Measurements from ENCODE around the gene HOXA5.

The HOXA5 gene

DNA sequence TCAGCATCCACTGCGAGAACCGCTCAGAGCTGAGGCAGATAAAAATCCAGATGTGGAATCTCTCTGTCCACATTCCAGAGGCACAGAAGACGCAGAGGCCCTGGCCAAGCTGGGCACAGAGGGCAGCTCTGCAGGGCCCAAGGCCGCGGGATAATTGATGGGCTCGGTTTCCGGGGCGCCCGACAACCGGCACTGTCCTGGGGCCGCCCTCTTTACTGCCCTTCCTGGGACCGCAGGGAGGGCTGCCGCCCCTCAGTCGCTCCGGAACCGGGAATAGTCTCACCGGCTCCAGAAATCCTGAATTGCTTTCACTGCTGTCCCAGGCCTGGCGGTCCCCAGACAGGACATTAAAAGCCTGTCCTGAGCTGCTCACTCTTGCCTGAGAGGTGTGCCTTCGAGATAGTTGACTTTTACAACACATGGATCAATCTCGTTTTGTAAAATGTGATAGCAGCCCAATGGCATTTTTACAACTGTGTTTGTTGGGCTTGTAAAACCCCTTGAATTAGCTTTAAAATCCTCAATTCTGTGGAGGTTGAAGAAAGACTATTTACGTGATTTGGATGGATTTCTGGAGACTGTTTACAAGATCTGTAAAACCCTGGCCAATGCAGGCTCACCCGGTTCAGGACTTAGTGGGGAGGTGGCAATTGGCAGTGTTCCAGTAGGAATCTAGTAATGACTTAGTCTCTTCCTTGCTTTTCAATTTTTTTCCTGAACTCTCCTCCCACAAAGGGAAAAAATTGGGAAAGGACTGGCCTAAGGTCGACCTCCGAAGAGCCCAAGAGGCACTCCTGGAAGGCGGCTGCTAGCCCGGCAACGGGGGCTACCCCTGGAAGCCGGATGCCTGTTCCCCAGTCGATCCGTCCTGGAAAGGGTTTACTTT lies 5.5 kb upstream of the HOXA5 start:
- Histone ChIP-seq H3K9me3 (no peaks in the 10 kb centered on the region), H3K4me3 (peak overlapping the region; percentile 58), H3K4me1 (peaks cover 20% of the 10 kb centered on the region), H3K36me3 (replicated peaks) (peaks cover 35% of the 10 kb centered on the region), H3K27me3 (ENCODE audit: low read depth) (no peaks in the 10 kb centered on the region)
- DNase-seq (ENCODE audit: low spot score in 2 of 2), result peak; percentile 63
- in situ Hi-C loops (cut with MboI; ENCODE audit: low sequenced_read_pairs), result no loop called here

DNA sequence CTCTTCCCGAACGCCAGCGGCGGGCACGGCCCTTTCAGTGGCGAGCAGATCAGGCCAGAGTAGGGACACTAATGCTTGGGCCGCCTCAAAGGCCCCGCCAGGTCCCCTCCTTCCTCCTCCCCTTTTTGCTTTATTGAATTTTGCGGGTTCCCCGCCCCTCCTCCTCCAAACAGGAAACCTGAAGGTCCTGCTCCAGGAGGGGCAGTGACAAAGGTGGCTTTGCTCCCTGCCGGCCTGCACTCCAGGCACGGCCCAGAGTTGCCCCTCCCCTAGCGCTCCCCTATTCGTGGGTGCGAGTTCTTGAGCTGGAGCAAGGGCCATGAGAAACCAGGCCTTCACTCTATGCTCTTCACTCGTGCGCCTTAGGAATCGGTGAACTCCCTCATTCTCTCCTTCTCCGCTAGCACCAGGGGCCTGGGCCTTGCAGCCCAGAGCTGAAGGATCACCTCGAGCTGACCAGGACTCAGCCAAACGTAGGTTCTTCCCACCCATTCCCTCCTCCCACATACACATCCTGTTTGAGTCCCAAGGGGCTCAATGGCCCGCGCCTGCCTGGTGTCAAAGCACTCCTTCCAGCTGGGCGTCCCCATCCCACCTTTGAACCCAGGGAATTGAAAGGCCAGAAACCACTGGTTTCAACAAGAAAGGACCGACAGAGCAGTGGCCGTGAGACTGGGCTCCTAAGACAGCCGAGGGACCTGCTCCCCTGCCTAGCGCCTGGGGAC lies 4.7 kb upstream of the HOXA5 start:
- Histone ChIP-seq H3K4me3 (peak overlapping the region; percentile 58), H3K36me3 (replicated peaks) (peaks cover 43% of the 10 kb centered on the region), H3K4me1 (peaks cover 16% of the 10 kb centered on the region), H3K9me3 (no peaks in the 10 kb centered on the region), H3K27me3 (ENCODE audit: low read depth) (no peaks in the 10 kb centered on the region)
- DNase-seq (ENCODE audit: low spot score in 2 of 2), result peak in 1 of 2 experiments; percentile 21
- in situ Hi-C loops (cut with MboI; ENCODE audit: low sequenced_read_pairs), result no loop called here

DNA sequence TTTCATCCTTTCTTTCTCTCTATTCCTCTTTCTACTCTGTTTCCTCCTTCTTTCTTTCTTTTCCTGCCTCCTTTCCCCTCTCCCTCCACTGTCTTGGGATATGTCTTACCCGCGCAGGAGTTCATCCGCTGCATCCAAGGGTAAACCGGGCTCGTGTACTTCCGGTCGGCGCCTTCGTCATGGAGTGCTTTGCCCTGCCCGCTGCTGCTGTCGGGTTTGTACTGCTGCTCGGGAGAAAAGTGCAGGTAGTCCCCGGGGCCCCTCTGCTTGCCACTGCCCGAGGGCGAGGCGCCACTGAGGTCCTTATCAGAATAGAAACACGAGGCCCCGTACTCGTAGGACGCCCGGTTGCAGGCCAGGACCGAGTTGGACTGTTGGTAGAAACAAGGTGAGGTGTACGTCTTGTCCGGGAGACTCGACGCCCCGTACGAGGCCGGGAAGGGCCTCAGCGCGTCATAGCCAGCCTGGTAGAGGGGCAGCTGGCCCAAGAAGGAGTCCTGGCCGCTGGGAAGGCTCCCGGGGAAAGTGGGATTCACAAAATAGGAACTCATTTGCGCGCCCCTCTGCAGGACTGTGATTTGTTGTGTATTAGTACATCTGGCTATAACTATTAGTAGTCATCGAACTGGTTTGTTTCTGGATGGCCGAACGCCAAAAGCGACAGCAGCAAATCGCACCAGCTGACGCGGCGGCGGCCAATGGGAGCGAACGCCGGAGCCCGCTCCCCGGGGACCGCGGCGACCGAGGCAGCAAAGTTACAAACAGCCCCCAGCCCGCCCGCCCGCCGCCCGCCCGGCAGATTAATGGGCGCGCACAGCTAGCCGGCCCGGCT lies 3.9 kb upstream of the HOXA5 start, which contains the start of gene HOXA6:
Gene HOXA6, minus strand, starts transcription at position 576 of the 832 bp plus-strand sequence. Its CDS starts 25 bp downstream, at position 551.
- peak within 1 kb of the TSS; percentile 58 for H3K4me3 ChIP-seq
- H3K36me3 ChIP-seq (replicated peaks), result peaks cover 43% of the 10 kb centered on the region
- no peaks in the 10 kb centered on the region for H3K27me3 ChIP-seq (ENCODE audit: low read depth)
- H3K4me1 ChIP-seq, result peaks cover 9% of the 10 kb centered on the region
- no peak for DNase-seq (ENCODE audit: low spot score in 2 of 2)
- in situ Hi-C loops (cut with MboI; ENCODE audit: low sequenced_read_pairs), result no loop called here
- no peaks in the 10 kb centered on the region for H3K9me3 ChIP-seq

DNA sequence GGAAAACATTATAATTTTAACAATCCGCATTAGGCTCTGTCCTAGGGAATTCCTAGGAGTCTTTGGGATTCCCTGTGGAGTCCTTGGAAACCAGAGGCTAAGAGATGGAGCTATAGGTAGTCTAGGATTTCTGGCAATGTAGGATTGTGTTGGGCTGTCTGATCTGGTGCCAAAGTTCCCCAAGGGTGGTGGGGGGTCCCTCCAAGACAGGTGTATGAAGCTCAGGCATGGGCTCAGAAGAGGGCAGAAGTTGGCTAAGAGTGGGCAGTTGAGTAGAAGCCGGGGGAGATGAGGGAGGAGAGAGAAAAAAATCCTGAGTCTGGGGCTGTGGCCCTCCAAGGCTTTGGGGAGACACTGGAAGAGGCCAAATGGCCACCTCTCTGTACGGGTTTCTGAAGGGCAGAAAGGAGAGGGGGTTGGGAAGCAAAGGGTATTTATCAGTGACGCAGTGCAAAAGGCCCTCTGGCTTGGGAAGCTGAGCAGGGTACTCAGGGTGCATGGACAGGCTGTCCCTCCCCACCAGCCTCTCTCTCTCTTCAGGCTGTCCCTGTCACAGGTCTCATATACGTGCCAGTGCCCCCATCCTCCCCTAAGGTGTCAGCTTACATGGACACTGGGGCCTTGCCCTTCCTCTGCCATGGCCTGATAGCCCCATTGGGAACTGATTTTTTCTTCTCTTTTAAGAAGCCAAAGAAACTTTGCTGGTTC lies 3.2 kb upstream of the HOXA5 start:
- DNase-seq (ENCODE audit: low spot score in 2 of 2), result no peak
- in situ Hi-C loops (cut with MboI; ENCODE audit: low sequenced_read_pairs), result no loop called here
- Histone ChIP-seq H3K4me3 (no peak overlapping the region), H3K27me3 (ENCODE audit: low read depth) (no peaks in the 10 kb centered on the region), H3K4me1 (peaks cover 9% of the 10 kb centered on the region), H3K36me3 (replicated peaks) (peaks cover 47% of the 10 kb centered on the region), H3K9me3 (no peaks in the 10 kb centered on the region)

DNA sequence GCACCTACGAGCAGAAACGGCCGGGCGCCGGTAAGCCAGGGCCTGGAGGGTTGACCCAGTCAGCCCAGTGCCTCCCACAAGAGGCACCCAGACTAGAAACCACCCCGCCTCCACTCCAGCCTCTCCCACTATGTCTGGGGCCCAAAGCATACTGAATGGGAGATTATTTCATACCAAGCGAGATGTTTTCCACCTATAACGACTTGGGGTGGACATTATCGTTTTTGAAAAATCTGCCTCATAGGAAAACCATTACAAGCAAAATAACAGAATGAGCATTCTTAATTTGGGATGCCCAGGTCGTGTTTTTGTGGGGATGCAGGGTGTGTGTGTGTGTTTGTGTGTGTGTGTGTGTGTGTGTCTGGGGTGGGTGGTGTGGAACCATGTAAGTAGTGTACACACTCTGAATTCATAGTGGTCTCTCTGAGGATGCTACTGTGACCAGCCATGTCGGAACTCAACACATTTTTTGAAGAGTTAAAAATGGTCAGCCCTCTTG lies 2.5 kb upstream of the HOXA5 start:
- H3K9me3 ChIP-seq, result no peaks in the 10 kb centered on the region
- H3K36me3 ChIP-seq (replicated peaks), result peaks cover 52% of the 10 kb centered on the region
- DNase-seq (ENCODE audit: low spot score in 2 of 2), result no peak
- no peaks in the 10 kb centered on the region for H3K27me3 ChIP-seq (ENCODE audit: low read depth)
- no peak overlapping the region for H3K4me3 ChIP-seq
- peaks cover 9% of the 10 kb centered on the region for H3K4me1 ChIP-seq
- in situ Hi-C loops (cut with MboI; ENCODE audit: low sequenced_read_pairs), result no loop called here

DNA sequence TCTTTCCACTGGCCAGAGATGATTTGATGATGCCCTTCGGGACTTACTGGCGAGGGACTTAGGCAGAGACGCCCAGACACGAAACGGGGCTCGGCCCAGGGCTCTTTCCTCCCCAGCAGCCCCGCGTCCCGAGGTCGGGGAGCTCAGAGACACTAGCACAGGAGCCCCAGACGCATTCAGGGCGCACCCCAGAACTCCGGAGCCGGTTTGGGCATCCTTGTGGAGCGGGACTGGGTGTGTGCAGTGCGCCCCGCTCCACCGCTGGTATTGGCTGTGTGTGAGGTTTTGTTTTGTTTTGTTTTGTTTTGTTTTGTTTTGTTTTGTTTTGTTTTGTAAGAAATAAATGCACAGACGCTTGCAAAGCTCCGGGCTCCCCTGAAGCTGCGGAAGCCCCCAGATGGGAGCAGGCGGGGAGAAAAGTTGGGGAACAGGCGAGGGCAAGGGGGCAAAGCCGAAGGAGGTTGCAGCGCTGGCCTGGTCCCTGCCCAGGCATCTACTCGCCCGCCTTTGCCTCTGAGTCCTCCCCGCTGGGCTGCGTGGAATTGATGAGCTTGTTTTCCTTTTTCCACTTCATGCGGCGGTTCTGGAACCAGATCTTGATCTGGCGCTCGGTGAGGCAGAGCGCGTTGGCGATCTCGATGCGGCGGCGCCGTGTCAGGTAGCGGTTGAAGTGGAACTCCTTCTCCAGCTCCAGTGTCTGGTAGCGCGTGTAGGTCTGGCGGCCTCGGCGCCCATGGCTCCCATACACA lies 1.9 kb upstream of the HOXA5 start:
- H3K27me3 ChIP-seq (ENCODE audit: low read depth), result no peaks in the 10 kb centered on the region
- DNase-seq (ENCODE audit: low spot score in 2 of 2), result no peak

DNA sequence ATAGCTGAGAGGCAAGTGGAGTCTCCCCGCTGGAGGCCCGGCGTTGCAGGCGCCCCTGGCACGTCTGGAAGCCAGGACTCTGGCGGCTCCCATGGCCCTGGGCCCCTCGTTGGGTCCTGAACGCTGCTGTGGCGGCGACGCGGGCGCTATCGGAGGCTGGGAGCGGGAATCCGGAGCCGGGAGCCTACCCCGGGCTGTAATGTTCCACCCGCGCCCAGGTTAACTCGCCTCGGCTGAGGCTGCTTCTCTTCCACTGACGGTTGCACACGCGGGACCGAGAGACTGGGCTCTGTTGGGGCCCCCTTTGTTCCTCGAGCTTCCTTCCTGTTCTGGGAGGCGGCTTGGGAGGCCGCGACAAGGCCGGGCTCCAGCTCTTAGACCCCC lies 1.3 kb upstream of the HOXA5 start:
- no peaks in the 10 kb centered on the region for H3K27me3 ChIP-seq (ENCODE audit: low read depth)
- in situ Hi-C loops (cut with MboI; ENCODE audit: low sequenced_read_pairs), result no loop called here
- DNase-seq (ENCODE audit: low spot score in 2 of 2), result no peak
- H3K4me3 ChIP-seq, result no peak overlapping the region
- peaks cover 9% of the 10 kb centered on the region for H3K4me1 ChIP-seq
- no peaks in the 10 kb centered on the region for H3K9me3 ChIP-seq
- H3K36me3 ChIP-seq (replicated peaks), result peaks cover 57% of the 10 kb centered on the region

More for the DNA sequence above, 1.9 kb upstream of the HOXA5 start:
- no peaks in the 10 kb centered on the region for H3K9me3 ChIP-seq
- in situ Hi-C loops (cut with MboI; ENCODE audit: low sequenced_read_pairs), result no loop called here
- no peak overlapping the region for H3K4me3 ChIP-seq
- peaks cover 9% of the 10 kb centered on the region for H3K4me1 ChIP-seq
- H3K36me3 ChIP-seq (replicated peaks), result peaks cover 57% of the 10 kb centered on the region

DNA sequence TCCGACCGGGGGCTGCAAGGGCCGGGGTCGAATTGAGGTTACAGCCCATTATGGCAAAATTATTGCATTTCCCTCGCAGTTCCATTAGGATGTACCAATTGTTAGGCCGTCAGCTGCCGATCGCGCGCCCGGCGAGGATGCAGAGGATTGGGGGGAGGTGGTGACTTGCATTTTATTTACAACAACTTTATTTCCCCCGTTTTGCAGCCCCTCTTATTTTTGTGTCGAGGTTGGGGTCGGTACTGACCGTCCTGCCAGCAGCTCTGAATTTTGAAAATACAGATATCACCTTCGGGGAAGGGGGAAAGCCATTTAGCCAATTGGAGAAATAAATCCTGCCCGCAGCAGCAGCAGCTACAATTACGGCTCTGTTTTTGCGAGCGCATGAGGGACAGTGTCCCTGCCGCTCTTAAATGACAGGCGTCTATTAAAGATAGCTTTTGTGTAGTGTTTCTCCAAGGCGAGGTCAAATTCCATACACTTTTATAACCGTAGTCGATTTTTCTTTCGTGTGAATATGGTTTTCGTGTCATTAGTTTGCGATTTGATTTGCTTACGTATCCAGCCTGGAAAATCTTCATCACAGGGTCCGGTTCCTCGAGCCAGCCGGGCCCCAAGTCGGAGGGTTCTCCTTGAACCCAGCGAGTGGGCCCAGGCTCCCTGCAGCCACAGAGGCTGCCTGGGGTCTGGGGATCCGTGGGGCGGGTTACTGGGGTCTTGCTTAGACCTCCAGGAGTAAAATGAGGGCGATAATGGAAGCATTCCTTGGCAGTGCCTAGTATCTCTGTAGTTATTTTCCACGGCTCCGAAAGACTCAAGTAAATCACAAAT lies 684 bp upstream of the HOXA5 start:
- Histone ChIP-seq H3K9me3 (no peaks in the 10 kb centered on the region), H3K4me3 (no peak overlapping the region)

DNA sequence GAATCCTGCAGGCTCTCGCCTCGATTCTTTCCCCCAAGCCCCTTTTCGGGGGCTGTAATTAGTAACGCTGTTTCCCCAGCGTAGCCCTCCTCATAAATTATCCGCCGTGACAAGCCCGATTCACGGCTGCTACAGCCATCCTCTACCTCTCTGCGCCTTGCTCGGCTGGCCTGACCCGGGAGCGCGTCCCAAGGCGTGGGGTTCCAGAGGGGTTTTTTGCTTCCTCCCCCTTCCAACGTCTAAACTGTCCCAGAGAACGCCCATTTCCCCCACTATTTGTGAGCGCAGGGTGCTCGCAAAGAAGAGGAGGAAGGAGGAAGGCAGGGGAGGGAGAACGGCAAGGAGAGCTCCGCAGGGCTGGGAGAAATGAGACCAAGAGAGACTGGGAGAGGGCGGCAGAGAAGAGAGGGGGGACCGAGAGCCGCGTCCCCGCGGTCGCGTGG lies 880 bp downstream of the HOXA5 start:
- no peaks in the 10 kb centered on the region for H3K9me3 ChIP-seq
- DNase-seq (ENCODE audit: low spot score in 2 of 2), result no peak
- H3K4me3 ChIP-seq, result no peak overlapping the region
- in situ Hi-C loops (cut with MboI; ENCODE audit: low sequenced_read_pairs), result no loop called here
- peaks cover 65% of the 10 kb centered on the region for H3K36me3 ChIP-seq (replicated peaks)
- 0 out of 2 replicates have a peak, but pooled peaks cover 2% of the 10 kb centered on the region for H3K4me1 ChIP-seq
- no peaks in the 10 kb centered on the region for H3K27me3 ChIP-seq (ENCODE audit: low read depth)

More for the DNA sequence above, 684 bp upstream of the HOXA5 start:
- Histone ChIP-seq H3K4me1 (peaks cover 9% of the 10 kb centered on the region), H3K36me3 (replicated peaks) (peaks cover 57% of the 10 kb centered on the region), H3K27me3 (ENCODE audit: low read depth) (no peaks in the 10 kb centered on the region)
- in situ Hi-C loops (cut with MboI; ENCODE audit: low sequenced_read_pairs), result no loop called here
- no peak for DNase-seq (ENCODE audit: low spot score in 2 of 2)

DNA sequence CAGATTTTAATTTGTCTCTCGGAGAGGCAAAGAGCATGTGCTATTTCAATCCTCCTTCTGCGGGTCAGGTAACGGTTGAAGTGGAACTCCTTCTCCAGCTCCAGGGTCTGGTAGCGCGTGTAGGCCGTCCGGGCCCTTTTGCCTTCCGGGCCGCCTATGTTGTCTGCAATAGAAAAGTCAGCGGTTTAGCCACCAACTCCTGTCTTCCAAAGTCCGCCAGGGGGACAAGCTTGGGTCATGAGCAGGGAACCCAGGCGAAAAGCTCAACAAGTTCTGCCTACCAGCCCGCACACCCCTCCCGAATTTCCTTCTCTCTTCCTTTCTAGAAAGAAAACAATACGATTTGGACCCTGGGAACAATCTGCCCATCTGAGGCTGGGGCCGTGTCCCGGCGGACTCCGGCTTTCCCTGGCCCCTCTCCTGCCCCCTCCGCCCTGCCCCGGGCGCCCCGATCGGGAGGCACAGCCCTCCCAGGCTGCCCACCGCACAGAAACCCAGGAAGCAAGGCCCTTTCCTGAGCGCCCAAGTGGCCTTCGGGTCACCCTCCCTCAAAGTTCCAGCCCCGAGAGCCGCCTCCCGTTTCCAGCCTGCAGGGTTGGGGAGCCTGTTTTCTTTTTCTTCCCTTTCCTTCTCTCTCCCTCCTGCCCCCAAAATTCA lies 1.4 kb downstream of the HOXA5 start:
- Histone ChIP-seq H3K36me3 (replicated peaks) (peaks cover 65% of the 10 kb centered on the region), H3K4me1 (0 out of 2 replicates have a peak, but pooled peaks cover 2% of the 10 kb centered on the region), H3K9me3 (no peaks in the 10 kb centered on the region), H3K27me3 (ENCODE audit: low read depth) (no peaks in the 10 kb centered on the region), H3K4me3 (no peak overlapping the region)
- in situ Hi-C loops (cut with MboI; ENCODE audit: low sequenced_read_pairs), result no loop called here
- DNase-seq (ENCODE audit: low spot score in 2 of 2), result no peak

DNA sequence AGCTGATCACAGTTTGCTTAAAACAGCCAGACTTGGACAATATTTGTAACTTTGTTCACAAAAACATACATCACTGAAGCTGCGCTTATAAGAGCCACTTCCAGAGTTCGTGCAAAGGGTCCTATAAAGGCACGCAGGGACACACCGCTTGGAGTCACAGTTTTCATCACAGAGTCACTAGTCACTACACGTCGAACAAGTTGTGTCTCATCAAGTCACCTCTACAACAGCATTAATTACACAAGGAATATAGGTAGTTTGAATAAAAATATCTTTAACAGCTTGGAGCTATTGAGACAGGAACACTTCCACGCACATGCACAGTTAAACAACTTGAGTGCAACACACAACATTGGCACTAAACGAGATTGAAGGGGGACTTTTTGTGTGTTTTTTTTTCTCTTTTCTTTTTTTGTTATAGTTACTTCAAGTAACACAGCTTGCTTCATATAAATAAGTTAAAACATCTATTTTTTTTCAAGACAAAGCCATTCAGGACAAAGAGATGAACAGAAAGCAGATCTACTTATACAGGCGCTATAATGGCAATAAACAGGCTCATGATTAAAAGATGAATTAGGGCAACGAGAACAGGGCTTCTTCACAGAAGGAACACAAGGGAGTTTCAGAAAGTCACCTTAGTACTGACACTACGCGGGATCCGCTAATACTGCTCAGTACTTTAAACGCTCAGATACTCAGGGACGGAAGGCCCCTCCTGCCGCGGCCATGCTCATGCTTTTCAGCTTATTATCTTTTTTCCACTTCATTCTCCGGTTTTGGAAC lies 2.2 kb downstream of the HOXA5 start:
- DNase-seq (ENCODE audit: low spot score in 2 of 2), result no peak
- Histone ChIP-seq H3K27me3 (ENCODE audit: low read depth) (no peaks in the 10 kb centered on the region), H3K9me3 (no peaks in the 10 kb centered on the region), H3K4me1 (0 out of 2 replicates have a peak, but pooled peaks cover 2% of the 10 kb centered on the region), H3K36me3 (replicated peaks) (peaks cover 58% of the 10 kb centered on the region), H3K4me3 (no peak overlapping the region)
- in situ Hi-C loops (cut with MboI; ENCODE audit: low sequenced_read_pairs), result no loop called here

Measured in HAP-1 (cell line).